GM12872 (cell line): ENCODE measurements around the gene CNTN4.

Experiments used
- TF ChIP-seq, protein P1 (sequence below): IDR thresholded peaks from 3 replicates; pipeline ENCODE4 v1.5.1; 2011; ENCODE audit warnings: low read depth, mild to moderate bottlenecking, low read length, moderate library complexity; ENCODE audit not compliant: insufficient read depth

The CNTN4 gene

DNA sequence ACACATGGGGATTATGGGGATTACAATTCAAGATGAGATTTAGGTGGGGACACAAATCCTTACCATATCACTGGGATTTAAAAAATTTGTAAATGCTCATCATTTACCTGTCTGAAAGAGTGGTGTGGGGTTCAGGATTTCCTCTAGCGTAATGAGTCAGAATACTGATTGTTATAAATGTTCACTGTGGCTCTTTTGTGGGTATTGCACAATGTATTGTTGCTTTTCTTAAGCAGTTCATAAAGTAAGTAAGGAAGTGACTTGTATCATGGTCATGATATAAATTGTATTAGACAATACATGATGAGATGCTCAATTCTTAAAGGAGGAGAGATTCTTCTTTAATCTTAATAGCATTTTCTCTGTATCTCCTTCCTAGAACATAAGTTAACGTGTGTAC, 262.1 kb downstream of the CNTN4 start:
- TF ChIP-seq, protein P1, sequence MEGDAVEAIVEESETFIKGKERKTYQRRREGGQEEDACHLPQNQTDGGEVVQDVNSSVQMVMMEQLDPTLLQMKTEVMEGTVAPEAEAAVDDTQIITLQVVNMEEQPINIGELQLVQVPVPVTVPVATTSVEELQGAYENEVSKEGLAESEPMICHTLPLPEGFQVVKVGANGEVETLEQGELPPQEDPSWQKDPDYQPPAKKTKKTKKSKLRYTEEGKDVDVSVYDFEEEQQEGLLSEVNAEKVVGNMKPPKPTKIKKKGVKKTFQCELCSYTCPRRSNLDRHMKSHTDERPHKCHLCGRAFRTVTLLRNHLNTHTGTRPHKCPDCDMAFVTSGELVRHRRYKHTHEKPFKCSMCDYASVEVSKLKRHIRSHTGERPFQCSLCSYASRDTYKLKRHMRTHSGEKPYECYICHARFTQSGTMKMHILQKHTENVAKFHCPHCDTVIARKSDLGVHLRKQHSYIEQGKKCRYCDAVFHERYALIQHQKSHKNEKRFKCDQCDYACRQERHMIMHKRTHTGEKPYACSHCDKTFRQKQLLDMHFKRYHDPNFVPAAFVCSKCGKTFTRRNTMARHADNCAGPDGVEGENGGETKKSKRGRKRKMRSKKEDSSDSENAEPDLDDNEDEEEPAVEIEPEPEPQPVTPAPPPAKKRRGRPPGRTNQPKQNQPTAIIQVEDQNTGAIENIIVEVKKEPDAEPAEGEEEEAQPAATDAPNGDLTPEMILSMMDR, result no peak

DNA sequence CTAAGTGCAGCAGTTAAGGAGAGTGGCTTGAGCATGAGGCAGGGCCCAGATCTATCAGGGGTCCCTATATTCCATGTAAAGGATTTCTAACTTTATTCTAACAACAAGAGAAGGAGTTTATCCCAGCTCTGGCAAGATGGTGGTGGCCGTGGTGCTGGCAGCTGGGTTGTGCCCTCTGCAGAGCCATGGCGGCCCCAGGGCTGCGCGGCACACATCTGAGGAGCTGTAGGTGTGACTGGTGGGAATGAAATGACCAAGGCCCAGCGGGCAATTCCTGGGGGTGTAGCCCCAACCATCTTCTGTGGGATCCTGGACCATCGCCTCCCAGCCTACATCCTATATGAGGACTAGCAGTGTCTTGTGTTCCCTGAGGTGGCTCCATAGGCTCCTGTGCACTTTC, 263.5 kb downstream of the CNTN4 start:
- TF ChIP-seq, protein P1, result no peak

DNA sequence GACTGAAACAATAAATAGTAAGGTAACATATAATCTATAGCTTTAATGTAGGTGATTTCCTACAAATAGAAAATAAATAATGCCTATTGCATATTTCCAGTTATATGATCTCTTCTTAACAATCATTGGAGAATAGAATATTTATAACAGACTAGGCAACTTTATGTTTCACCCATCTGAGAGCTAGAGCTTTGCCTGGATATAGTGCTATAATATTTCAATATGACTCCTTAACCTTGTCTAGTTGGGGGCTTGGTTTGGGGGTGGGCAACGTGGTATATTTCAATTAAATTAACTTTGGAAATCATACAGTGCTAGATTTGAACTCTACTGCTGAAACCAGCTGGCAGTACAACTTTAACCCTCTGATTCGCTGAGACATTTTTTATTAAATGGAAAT, 265.2 kb downstream of the CNTN4 start:
- TF ChIP-seq, protein P1, result no peak

DNA sequence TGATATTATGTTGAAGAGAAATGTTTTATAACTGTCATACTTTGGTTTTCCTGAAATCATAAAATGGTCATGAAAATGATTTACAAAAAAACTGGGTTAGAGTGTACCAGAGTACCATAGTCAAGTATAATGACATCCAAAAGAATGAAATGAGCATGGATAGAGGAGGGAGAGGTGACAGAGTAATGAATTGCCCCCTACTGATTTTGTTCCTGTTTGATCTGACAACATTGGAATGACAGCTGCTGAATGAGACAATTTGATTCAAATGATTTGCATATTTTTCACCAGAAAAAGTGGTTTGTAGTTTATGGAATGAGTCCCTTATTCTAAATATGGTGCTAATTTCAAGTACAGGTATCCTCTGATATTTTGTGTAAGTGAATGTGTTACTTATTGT, 271.7 kb downstream of the CNTN4 start:
- TF ChIP-seq, protein P1, result no peak

DNA sequence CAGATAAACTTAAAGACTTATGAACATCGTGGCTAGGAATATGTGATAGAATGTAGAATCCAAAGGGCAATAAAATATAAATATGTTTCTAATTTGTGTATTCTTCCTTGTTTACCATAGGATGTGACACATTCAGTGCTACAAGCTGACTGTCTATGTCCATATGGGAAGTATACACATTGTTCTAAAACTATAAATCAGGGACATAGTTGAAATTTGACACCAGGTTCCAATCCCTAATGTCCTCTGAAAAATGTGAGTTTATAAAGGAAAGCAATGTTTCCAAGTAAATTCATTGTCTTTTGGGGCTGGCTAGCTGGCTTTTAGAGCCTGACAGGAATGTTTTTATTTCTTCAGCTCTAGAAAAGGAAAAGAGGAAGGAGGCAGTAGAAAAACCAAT, 273.6 kb downstream of the CNTN4 start:
- TF ChIP-seq, protein P1, result no peak

DNA sequence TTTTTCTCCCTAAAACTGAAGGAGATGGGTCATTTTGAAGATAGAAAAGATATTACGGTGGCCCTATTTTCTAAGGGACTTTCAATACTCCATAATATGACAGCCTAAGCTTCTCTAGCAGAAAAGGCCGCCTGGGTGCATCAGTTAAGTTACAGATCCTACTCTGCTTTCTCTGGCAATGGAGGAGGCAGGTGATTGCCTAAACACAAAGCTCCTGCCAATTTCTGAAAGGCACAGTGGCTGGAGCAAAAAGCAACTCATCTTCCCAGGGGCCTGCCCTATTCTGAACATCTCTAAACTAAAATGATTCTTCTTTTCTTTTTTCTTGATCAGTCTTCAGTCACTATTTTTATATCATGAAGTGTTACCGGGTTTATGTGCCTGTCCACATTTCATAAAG, 276.7 kb downstream of the CNTN4 start:
- TF ChIP-seq, protein P1, result no peak

DNA sequence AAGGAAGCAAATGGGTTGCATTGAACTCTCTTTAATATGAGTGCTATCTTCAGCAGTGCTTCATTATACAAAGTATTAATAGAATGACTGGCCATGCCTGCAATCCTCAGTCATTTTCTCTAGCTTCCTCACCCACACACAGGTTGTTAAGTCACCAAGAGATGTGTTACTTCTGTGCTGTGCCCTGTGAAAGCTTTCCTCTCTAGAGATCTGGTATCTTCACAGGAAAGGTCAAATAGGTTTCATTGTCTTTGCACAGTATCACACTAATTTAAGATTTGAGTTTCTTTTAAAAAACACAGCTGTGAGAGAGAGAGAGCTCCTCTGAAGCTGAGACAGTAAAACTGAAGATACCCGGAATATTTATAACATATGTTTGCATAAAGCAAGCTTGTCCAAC, 278.6 kb downstream of the CNTN4 start:
- TF ChIP-seq, protein P1, result no peak
